Tibial nerve (tissue), 4 donors: ENCODE data around the gene JAML. TPM values are rescaled to one million over a fixed set of nuclear protein-coding genes. Genes with fewer than 3 reads are reported as not detected.

Source experiments
- DNase-seq, 2 donors: peaks; one replicate each; pipeline ENCODE4 v3.0.0-alpha.2; 2019; ENCODE audit warnings: low spot score in 2 of 2
- H3K27ac ChIP-seq, 4 donors: fragments of 200-600 bp; sonication (generic) in 3 of 4; one replicate each; pipeline ENCODE4 v1.5.1; 2017 to 2019; ENCODE audit warnings: mild to moderate bottlenecking in 1 of 4
- H3K27me3 ChIP-seq, 2 donors: fragments of 200-600 bp; sonication (generic) in 1 of 2; one replicate each; pipeline versions ENCODE4 v1.5.1 to v1.6.0; 2017 to 2019
- H3K36me3 ChIP-seq, 3 donors: fragments of 200-600 bp; sonication (generic); one replicate each; pipeline ENCODE4 v1.5.1; 2018 to 2019
- H3K4me1 ChIP-seq, 4 donors: fragments of 200-600 bp; sonication (generic) in 3 of 4; one replicate each; pipeline ENCODE4 v1.5.1; 2017 to 2019
- H3K4me3 ChIP-seq, 4 donors: fragments of 200-600 bp; sonication (generic) in 3 of 4; one replicate each; pipeline ENCODE4 v1.5.1; 2017 to 2019; ENCODE audit warnings: mild to moderate bottlenecking in 1 of 4, moderate library complexity in 1 of 4
- H3K9me3 ChIP-seq, 4 donors: fragments of 200-600 bp; sonication (generic) in 3 of 4; one replicate each; pipeline ENCODE4 v1.5.1; 2017 to 2019
- CTCF ChIP-seq, 5 experiments: fragments of 200-600 bp in 3 of 5; fragments of 450-650 bp in 2 of 5; sonication (generic) in 3 of 5; IDR thresholded peaks; one replicate each; pipeline ENCODE4 v1.5.1; 2016 to 2019; ENCODE audit warnings: antibody characterized with exemption in 5 of 5, mild to moderate bottlenecking in 3 of 5, moderate library complexity in 2 of 5
- EP300 ChIP-seq, 2 donors: sonication (generic); formaldehyde crosslinking; IDR thresholded peaks; one replicate each; pipeline ENCODE4 v1.6.1; 2017; ENCODE audit warnings: antibody characterized with exemption in 2 of 2, mild to moderate bottlenecking in 1 of 2
- POLR2A ChIP-seq, 2 donors: fragments of 450-650 bp; IDR thresholded peaks; one replicate each; pipeline ENCODE4 v1.6.1; 2017; ENCODE audit warnings: antibody characterized with exemption in 2 of 2, mild to moderate bottlenecking in 2 of 2, moderate library complexity in 2 of 2
- WGBS, 2 donors: methylation state at CpG; one replicate each; pipeline ENCODE4 v1.1.5; 2018; 5-methylcytosine and 5-hydroxymethylcytosine counted together
- total RNA-seq, 4 donors: library from RNA; depleted of rRNA; stranded (reverse); fragments of >200 nt; gene quantifications; one replicate each; pipeline ENCODE4 v1.1.0, GENCODE V29; 2016

Gene JAML
- total RNA-seq, 4 donors from 2014 or later: 0.60 to 4.5 (median 3.9) TPM

GRCh38 chr11:118152552-118153471 lies 72.0 kb downstream of the JAML start, which contains the start of gene SCN4B:
Gene SCN4B, minus strand, starts transcription at chr11:118152823. Its CDS starts 150 bp downstream, at chr11:118152673.
- DNase-seq: no peak
- Histone ChIP-seq H3K27ac (no peak within 1 kb of the TSS), H3K27me3 (peaks cover 0 to 74% of the 10 kb centered on the region in 2 donors), H3K36me3 (no peaks in the 10 kb centered on the region), H3K4me1 (peaks cover 0 to 26% (median 11%) of the 10 kb centered on the region in 4 donors), H3K4me3 (peak within 1 kb of the TSS; percentile 31 to 57 (median 40)), H3K9me3 (no peaks in the 10 kb centered on the region)
- WGBS, 2 donors: 0 to 1% methylated on average over 43 to 60 of the region's 88 CpGs
- TF ChIP-seq POLR2A (IDR thresholded peaks at IDR 0.05) (no peak), CTCF (IDR thresholded peaks at IDR 0.05) (no peak), EP300 (IDR thresholded peaks at IDR 0.05) (no peak)

DNA sequence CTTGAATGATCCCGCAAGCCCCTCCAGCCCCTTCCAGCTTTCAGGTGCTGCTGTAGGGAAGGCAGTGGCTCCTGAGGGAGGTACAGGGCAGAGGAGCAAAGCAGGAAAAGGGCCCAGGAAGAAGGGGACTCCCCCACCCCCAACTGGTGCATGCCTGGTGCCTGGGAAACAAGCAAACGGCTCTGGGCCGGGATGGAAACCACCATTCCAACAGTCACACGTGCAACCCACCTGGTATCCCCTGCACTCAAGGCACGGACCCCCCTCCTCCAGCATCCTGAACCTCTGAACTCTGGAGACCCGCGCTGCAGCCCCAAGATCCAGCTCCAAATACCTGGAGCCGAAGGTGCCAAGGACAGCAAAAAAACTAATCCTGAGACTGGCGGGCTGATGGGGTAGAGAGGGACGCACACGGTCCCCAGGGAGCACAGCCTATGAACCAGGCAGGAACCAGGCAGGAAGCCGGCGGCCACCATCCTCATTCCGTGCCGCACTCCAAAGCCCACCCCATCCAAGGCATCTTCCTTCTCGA lies 72.7 kb downstream of the JAML start:
- H3K4me1 ChIP-seq: peaks cover 0 to 26% (median 11%) of the 10 kb centered on the region in 4 donors
- no peaks in the 10 kb centered on the region for H3K36me3 ChIP-seq
- no peak for DNase-seq
- peaks cover 0 to 67% of the 10 kb centered on the region in 2 donors for H3K27me3 ChIP-seq
- WGBS, 2 donors: 15 to 19% methylated on average over 16 of the region's 16 CpGs
- H3K4me3 ChIP-seq: peak overlapping the region; percentile 31 to 57 (median 40)
- no peaks in the 10 kb centered on the region for H3K9me3 ChIP-seq
- no peak for TF ChIP-seq POLR2A (IDR thresholded peaks at IDR 0.05)
- TF ChIP-seq EP300 (IDR thresholded peaks at IDR 0.05): no peak
- no peak overlapping the region for H3K27ac ChIP-seq

GRCh38 chr11:118151431-118151830 lies 73.4 kb downstream of the JAML start:
- H3K9me3 ChIP-seq: no peaks in the 10 kb centered on the region
- peaks cover 0 to 25% (median 11%) of the 10 kb centered on the region in 4 donors for H3K4me1 ChIP-seq
- 51 to 61% methylated on average over 5 of the region's 5 CpGs for WGBS, 2 donors
- no peak for DNase-seq
- no peaks in the 10 kb centered on the region for H3K36me3 ChIP-seq
- H3K4me3 ChIP-seq: no peak overlapping the region
- TF ChIP-seq POLR2A (IDR thresholded peaks at IDR 0.05) (no peak), CTCF (IDR thresholded peaks at IDR 0.05) (no peak), EP300 (IDR thresholded peaks at IDR 0.05) (no peak)
- H3K27me3 ChIP-seq: peaks cover 0 to 61% of the 10 kb centered on the region in 2 donors
- no peak overlapping the region for H3K27ac ChIP-seq

DNA sequence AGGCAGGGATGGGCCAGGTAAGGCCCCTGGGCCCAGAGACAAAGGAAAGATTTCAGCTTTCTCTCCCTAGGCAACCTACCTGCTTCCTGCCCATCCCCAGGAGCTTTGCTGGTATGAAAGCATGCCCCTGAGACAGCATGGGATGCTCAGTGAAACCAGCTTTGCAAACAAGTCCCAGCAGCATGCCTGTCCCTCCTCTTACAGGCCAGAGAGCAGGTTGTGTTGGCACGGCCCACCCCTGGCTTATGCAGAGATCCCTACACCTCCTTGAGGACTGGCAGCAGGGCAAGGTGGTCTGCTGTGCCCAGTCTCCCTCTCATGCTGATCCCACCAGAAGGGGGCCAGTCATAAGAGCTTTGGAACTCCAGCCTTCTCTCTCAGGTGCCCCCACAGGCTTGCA lies 75.3 kb downstream of the JAML start:
- Histone ChIP-seq H3K27ac (no peak overlapping the region), H3K4me1 (peaks cover 0 to 37% (median 18%) of the 10 kb centered on the region in 4 donors), H3K36me3 (no peaks in the 10 kb centered on the region), H3K4me3 (no peak overlapping the region), H3K9me3 (no peaks in the 10 kb centered on the region), H3K27me3 (peaks cover 0 to 58% of the 10 kb centered on the region in 2 donors)
- TF ChIP-seq POLR2A (IDR thresholded peaks at IDR 0.05): no peak
- TF ChIP-seq EP300 (IDR thresholded peaks at IDR 0.05): no peak
- no peak for TF ChIP-seq CTCF (IDR thresholded peaks at IDR 0.05)
- no peak for DNase-seq
- WGBS, 2 donors: 50 to 88% methylated on average over 1 of the region's 1 CpG

- Histone ChIP-seq H3K4me1 (peaks cover 0 to 37% (median 18%) of the 10 kb centered on the region in 4 donors), H3K4me3 (no peak overlapping the region), H3K27ac (no peak overlapping the region), H3K27me3 (peaks cover 0 to 58% of the 10 kb centered on the region in 2 donors), H3K9me3 (no peaks in the 10 kb centered on the region), H3K36me3 (no peaks in the 10 kb centered on the region)
- 61 to 62% methylated on average over 2 of the region's 2 CpGs for WGBS, 2 donors
- TF ChIP-seq POLR2A (IDR thresholded peaks at IDR 0.05) (no peak), EP300 (IDR thresholded peaks at IDR 0.05) (no peak), CTCF (IDR thresholded peaks at IDR 0.05) (no peak)
- DNase-seq: no peak
Observed at GRCh38 chr11:118148856-118149255, 76.0 kb downstream of the JAML start.
